GM19099 (cell line): ENCODE results near the gene PPP1R15B.

Source experiments
- POLR2A ChIP-seq: IDR thresholded peaks from 3 replicates; pipeline ENCODE4 v1.6.1; 2011; ENCODE audit warnings: low read depth; ENCODE audit not compliant: insufficient read length; ENCODE audit errors: extremely low read depth

Gene PPP1R15B

DNA sequence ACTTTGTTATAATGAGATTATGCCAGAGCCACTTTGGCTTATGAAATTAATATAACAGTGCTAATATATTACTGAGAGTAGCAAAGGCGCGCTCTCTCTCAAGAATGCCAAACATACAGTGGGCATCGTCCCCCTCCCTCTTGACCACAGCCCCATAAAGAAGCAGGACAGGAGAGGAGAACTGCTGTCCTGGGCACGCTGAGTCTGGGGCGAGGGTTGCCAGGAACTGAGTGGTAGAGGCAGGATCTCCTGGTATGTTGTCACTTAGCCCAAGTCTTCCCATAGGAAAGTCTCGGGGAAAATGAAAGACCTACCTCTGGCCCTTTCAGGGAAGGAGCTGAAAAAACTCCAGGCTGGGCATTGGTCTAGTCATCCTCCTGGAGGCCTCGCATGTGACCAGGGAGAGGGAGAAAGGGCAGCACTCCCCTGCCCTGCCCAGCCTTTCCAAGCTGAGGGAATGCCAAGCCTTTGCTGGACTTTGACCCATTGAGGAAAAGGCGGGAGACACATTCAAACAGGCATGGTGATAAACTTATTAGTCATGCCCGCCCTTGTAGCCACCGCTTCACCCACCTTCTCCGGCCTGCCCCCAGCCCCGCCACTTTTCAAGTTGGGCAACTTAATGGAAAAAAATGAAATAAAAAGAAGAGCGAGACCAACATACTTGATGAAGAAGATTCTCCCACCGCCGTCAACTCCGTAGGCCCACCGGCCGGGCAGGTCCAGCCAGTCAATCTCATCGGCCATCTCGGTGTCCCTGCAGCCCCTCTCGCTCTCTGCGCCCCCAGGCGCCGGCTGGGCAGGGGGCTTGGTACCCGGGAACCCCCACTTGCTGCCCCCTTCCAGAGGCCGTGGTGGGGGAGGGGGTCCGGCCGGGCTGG is 34.5 kb downstream of the PPP1R15B start:
- no peak for TF ChIP-seq POLR2A

DNA sequence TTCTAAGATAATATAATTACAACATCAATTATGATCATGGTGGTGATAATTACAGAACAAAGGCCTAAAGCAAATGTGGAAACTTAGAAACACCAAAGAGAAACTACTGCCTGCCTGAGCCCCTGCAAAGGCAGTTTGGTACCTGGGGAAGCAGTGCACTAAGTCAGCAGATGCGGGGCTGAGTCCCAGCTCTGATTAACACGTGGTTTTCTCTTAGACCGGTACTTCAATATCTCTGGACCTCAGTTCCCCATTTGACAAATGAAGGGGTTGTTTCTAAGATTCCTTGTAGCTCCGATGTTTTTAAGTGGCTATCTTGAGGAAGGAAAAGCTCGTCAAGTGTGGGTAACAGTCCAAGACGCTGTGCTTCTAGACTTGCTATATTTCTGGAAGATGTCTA is 35.2 kb downstream of the PPP1R15B start:
- TF ChIP-seq POLR2A: no peak

DNA sequence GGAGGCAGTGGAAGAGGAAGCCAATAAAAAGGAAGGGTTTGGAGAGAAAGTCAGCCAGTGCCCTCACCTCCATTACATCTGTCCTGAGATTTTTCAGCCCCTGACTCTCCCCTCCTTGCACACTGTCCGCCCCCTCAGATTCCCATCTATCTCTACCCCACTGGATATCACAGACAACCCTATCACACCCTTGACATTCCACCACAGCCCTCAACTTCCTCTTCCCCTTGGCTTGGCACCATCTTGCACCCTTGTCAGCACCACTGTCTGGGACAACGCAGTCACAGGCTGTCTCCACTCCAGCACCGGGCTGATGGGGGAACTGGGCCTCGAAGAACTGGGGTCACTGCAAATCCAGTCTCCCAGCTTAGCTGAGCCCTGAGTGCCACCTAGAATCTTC is 37.7 kb downstream of the PPP1R15B start:
- TF ChIP-seq POLR2A: no peak

DNA sequence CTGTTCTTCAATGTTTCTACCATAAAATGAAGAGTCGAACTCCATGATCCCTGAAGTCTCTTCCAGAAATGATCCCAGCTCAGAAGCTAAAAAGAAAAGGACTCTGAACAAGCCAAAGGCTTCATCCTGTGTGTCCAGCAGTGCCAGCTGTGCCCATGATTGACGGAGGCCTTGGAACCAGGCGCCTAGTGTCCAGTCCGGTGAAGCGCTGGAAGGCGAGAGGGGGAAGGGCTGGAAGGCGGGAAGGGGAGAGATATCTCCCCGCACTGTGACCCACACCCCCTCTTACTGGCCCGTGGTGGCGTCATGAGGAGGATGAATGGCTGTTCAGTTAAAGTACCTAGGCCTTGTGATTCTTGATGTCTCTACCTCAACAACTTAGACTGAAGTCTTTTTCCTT is 41.4 kb downstream of the PPP1R15B start:
- no peak for TF ChIP-seq POLR2A

DNA sequence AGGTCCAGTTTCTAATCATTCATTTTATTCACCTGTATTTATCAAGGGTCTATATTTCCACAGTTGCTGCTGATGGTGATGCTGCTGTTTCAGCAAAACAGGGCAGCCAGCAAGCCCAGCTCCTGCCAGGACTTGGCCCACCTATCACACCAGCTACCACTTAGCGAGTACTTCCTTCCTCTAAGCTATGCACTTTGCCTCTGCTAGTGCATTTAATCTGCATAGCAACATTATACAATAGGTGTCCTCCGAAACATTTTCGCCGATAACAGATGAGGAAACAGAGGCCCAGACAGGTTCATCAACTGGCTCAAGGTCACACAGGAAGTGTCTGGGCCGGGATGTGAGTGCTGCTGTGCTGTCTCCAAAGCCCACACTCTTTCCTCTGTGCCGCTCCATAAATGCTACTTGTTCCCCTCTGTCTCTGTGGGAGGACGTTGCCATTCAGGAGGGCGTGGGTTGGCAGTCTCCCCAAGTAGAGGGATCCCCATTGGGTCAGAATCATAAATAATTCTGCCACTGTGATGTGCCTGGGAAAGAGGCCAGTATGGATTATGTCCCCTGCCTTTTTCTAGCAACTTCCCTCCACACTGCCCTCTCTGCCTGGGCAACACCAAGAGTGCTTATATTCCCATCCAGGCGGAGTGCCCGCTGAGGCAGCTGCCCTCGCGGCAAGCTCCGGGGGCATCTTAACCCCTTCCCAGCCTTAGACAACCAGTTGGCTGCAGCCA is 42.5 kb downstream of the PPP1R15B start:
- TF ChIP-seq POLR2A: no peak

DNA sequence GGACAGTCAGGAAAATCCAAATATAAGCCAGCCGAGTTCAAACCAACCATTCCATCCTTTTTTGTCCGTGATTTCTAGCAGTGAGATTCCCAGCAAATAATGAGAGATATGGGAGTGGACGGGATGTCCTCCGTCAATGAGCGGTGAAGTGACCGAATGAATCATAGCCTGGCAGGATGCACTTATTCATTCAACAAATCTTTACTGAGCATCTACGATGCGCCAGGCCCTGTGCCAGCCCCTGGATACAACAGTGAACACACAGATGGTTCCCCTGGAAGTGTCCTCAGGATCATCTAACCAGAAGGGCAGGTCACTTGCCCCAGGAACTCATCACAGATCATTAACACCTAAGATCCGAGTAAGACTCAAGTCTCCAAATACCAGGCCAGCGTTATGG is 43.7 kb downstream of the PPP1R15B start:
- TF ChIP-seq POLR2A: no peak

DNA sequence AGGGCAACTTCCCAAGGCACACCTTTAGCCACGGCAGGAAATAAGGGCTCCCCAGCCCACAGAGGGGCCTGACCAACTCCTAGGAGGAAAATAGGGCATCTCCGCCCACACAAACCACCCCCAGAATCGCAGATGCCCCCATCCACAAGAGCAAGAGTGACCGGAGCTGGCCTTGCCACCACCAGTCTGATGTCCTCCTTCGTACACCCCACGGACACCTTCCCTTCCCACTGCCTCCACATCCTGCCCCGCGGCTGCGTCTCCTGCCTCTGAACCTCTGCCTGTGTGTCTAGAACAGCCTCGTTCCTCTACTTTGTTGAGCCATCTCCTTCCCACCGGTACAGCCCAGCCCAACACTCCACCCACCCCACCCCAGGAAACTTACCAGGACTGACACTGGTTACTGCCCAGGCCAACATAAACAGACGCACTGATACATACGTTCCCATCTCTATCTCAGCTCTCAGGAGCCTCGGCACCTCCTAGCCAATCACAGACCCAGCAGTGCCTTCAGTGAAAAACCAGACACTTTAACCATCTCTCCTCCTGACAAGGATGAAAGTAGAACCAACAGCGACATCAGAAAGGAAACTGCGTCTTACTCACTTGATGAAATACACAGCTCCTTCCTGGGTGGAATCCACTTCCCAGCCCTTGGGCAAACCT is 44.3 kb downstream of the PPP1R15B start:
- no peak for TF ChIP-seq POLR2A

DNA sequence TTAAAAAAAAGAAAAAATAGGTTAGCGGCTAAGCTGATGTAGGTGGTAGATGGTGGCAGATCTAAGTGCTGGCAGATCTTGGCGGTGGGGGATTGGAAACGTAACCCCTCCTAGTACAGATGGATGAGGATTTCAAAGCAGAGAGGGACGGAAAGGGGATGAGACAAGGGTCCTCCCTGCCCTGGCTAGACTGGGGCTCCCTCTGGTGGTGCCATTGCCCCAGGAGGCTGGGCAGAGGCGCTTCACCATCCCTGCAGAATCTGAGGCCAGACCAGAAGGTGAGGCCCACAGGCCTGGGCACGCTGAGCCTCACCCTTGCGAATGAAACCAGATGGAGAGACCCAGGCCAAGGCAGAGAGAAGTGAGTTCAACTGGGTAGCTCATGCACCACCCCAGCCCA is 44.9 kb downstream of the PPP1R15B start:
- no peak for TF ChIP-seq POLR2A

DNA sequence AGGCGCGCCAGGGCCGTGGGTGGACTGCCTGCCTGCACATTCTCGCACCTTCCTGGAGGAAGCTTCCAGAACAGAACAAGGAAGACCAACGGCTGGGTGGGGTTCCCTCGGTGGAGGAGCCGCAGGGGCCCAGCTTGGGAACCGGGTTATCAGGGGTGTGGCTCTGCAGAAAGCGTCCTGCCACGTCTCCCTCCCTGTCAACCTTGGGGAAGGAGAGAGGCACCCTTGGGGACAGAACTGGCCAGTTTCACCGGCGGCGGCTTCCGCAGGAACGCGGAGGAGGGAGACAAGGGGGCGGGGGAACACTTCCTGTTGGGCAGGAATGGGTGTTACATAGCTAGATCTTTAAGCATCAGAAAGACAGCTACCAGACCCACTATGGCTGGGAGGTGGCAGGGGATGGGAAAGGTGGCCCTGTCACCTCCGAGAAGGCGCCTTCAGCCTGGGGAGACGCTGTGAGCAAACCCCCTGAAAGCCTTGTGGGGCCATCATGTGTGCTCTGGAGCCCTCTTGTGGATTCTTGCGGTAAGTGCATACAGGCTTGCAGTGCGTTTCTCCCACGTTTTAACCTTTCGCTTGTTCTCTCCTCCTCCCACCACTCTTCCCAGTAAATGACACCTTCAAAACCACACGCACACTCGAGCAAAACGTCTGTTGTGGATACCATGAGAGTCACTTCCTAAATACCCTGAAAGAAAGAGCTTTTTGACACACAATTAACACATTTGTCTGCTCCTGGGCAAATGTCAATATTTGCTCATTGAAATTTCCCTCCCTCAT is 48.1 kb downstream of the PPP1R15B start:
- no peak for TF ChIP-seq POLR2A

DNA sequence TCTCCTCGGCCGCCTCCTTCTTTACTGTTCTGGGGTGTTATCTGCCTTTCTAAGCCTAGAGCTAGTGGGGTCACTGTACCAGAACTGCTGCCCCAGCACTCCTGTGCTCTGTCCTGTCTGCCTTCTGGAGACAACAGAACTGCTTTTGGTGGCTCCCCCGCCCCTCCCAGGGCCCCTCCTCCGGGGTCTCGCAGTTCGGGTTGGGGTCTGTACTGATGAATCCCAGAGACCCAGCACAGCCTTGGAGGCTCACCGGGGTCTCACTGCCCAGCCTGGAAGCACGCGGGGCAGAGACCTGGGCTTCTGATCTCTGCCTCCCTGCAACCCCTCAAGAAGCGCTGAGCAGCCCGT is 48.7 kb downstream of the PPP1R15B start:
- TF ChIP-seq POLR2A: no peak

DNA sequence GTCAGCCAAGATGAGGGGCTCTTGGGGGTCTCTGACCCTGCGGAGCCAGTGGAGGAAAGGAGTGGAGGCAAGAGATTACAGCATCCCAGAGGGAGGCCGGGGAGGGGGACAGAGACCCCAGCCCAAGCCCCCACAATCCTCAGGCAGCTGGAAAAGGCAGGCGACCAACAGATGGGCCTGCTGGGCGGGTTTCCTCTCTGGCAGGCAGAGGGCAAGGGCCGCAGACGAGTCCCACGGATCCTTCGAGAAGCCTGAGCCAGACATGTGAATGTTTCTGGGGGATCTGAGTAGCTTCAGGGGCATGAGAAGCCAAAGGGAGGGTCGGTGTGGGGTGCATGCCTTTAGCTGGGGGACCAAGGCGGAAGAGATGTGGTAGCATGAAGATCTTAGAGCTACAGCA is 49.8 kb downstream of the PPP1R15B start:
- TF ChIP-seq POLR2A: no peak

DNA sequence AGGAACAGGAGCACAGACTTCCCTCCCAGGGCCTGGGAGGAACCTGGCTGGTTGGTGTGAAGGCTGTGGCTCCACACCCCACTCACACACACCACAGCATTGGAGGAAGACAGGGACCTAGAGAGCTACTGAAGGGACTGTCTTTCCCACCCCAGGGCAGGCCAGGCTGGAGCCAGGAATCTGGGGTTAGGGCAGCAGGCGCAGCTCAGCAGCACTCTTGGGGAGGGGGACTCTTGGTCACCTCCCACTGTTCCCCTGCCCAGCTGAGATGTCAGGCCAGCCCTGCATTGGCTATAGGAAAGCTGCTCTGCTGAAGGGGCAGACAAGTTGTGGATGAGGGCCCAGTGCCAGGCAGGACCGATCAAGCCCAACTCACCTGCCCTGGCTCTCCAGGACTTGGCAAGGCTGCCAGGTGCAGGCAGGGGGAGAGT is 50.3 kb downstream of the PPP1R15B start:
- no peak for TF ChIP-seq POLR2A

DNA sequence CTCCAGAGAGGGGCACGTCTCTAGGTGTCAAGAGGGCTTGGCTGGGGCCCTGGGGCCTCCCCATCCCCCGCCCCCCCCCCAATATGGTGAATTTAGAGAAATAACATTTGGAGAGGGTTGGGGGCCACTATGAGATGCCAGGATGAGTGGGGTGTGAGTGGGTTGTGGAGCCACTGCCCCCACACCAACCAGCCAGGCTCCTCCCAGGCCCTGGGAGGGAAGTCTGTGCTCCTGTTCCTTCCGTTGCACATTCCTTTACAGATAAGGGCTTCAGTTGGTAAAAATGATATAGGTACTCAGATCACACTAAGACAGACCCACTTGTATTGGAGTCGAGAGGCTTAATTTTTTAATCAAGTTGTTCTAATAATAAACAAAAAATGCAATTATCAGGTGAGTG is 51.3 kb downstream of the PPP1R15B start:
- no peak for TF ChIP-seq POLR2A

DNA sequence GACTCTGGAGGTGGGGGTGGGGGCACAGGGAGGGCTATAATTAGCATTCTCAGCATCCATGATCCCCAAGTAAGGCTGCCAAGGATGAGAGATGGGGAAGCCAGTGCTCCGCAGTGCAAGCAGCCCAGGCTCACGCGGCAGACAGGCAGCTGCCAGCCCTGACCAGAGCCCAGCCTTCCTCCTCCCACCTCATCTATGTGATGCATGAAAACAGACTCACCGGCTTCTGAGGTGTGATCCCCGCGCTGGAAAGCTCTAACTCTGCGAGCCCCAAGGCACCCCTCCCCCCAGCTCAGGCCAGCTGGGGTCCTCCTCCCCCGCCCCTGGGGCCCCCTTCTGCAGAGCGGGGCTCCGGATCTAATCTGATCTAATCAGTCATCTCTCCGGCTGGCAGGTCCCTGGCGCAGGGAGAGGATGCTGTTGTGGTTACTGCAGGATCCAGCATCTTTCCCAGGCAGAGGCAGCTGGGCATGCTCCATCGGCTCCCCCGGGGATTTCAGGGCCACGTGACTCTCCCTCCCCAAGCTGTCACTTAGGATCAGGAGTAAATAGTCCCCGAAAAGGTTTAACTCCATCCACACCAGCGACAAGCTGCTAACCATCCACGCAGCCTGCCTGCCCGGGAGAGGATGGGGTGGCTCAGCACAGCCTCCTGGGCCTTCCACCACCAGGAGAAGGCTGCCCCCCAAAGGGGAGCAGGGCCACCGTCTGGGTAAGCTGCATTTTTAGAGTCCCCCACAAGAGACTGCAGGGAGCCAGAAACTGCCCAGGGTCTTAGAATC is 52.0 kb downstream of the PPP1R15B start, which contains the start of gene PLEKHA6:
Gene PLEKHA6 (minus strand): TSS at position 456 of the 782 bp plus-strand sequence. CDS start 86,202 bp downstream, outside the sequence.
- no peak for TF ChIP-seq POLR2A
